ENCODE measurements around the gene ZNF468.
"Not testable (repeated sequence)": the region's sequence is repeated elsewhere in the genome, so short reads cannot be mapped to it uniquely, and the experiment has no call there.

GRCh38 chr19:52821204-52821960 is 36.0 kb downstream of the ZNF468 start, which contains the start of gene ZNF28:
- TF ChIP-seq CTCF, POLR2A (IDR thresholded peaks at IDR 0.05): not testable (repeated sequence)
